GM19328 (cell line): ENCODE measurements around the gene PRSS57.

Experiments used
- ATAC-seq: cut with Tn5 transposase; IDR thresholded peaks from one replicate; pipeline ENCODE4 v1.9.1; 2021; ENCODE audit warnings: mild to moderate bottlenecking, moderate library complexity; ENCODE audit not compliant: unreplicated experiment

PRSS57 gene

GRCh38 chr19:653425-653824, 41.8 kb downstream of the PRSS57 start:
- no peak for ATAC-seq

DNA sequence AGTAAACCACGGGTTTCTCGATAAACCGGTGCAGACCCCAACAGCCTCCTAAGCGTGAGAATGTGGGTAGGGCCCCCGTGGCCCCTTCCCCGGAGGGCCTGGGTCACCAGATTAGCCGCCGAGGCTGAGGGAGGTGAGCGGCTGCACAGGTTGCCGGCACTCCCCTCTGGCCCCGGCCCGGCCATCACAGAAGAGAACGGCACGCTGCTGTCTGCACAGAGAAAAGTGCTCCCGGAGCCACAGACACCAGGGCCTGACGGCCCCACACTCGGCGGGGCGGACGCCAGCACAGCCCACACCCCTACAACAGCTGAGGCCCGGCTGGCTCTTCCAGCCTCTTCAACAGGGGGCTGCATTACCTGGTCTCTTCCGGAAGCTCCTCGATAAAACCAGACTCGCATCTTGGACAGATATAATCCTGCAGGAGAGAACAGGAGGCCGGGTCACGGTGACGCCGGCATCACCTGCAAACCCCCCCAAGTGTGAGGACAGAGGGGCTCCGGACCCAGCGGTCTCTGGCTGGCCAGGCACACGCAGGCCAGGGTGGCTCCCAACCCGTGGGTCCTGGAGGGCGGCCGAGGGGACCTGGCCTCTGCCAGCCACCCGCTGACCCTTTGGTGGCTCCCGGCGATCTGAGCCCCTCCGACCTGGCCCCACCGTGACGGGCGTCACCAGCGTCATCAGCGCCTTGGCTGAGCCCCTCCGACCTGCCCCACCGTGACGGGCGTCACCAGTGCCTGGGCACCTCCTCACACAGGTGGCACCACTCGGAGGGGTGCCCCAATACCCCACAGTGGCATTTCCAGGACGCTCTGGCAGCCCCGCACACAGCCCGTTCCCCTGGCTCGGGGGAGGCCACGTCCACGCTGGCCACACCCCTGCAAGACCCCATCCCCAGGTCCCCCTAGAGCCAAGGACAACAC, 42.5 kb downstream of the PRSS57 start:
- ATAC-seq = no peak

DNA sequence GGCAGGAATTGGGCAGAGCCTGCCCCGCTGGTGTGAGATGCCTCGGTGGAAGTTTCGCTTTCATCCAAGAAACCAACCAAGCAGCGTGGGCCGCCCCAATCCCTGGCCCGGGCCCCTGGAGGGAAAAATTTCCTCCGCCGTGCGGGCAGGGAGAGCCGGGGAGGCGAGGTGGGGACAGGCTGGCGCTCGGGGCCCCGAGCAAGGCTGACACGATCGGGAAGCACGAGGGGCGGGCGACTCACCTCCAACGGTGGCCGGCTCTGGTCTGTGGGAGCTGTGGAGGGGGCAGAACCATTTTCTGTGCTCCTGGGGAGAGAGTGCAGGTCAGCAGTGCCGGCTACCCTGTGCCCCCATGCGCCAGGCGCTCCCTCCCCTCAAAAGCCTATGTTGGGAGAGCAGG, 43.3 kb downstream of the PRSS57 start:
- no peak for ATAC-seq

GRCh38 chr19:651114-651818, 44.0 kb downstream of the PRSS57 start:
- ATAC-seq = no peak

DNA sequence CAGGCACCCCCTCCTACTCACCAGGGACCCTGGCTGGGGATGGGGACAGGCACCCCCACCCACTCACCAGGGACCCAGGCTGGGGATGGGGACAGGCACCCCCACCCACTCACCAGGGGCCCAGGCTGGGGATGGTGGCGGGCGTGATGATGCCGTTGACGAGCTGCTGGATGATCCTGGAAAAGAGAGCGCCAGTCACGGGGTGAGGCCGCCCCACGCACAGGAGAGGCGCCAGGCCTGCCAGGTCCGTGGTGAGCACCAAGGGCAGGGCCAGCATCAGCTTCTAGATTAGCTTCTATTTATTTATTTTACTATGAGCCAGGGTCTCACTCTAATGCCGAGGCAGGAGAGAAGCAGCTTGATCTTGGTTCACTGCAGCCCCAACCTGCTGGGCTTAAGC, 45.1 kb downstream of the PRSS57 start:
- ATAC-seq = no peak

DNA sequence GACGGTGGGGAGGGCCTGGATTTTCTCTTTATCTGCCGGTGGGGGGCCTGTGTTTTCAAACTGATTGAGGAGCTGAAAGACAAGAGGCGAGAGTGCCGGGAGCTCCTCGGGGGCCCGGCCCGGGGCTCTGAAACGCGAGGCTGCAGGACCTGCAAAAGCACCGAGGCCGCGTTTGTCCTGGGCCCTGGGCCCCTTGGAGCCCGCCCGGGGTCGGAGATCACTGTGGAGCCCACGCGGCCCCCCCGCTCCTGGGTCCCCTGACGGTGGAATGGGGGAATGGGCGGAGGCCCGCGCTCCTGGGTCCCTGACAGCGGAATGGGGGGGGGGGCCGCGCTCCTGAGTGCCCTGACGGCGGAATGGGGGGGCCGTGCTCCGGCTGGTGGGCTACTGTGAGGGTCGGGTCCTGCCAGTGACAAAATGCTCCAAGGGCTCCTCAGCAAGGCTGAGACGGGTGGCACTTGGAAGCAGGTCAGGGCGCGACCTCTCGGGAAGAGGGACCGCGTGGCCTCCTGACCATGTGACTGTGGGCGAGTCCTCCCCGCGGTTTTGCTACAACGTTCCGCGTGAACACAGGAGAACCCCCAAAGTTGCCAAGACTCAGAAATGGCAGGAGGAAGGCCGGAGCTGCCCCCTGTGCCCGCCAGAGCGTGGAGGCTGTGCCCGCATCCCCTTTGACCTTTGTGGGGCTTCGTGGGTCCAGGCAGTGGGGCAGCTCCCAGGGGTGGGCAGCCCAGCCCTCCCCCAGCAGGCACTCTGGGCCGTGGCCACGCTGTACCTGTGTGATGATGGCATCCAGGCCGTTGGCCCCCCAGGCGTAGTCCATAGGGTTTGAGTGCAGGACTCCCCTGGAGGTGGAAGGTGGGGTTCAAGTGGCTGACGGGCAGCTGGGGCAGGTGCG, 46.1 kb downstream of the PRSS57 start:
- ATAC-seq = no peak

DNA sequence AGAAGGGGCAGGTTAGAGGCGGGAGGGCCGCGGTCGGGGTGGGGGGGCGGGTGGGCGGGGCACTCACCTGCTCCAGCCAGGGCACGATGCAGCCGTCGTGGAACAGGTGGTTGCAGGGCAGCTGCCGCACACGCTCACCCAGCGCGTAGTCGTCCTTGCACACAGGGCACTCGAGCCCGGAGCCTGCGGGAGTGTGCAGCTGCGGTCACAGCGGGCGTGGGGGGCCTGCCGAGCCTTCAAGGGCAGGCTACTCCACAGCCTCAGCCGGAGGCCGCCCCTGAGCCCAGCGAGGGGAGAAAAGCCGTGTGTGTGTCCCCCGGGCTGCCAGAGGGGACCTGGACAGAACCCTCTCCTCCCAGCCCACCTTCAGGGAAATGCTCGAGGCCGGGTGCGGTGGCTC, 46.9 kb downstream of the PRSS57 start:
- ATAC-seq = no peak

DNA sequence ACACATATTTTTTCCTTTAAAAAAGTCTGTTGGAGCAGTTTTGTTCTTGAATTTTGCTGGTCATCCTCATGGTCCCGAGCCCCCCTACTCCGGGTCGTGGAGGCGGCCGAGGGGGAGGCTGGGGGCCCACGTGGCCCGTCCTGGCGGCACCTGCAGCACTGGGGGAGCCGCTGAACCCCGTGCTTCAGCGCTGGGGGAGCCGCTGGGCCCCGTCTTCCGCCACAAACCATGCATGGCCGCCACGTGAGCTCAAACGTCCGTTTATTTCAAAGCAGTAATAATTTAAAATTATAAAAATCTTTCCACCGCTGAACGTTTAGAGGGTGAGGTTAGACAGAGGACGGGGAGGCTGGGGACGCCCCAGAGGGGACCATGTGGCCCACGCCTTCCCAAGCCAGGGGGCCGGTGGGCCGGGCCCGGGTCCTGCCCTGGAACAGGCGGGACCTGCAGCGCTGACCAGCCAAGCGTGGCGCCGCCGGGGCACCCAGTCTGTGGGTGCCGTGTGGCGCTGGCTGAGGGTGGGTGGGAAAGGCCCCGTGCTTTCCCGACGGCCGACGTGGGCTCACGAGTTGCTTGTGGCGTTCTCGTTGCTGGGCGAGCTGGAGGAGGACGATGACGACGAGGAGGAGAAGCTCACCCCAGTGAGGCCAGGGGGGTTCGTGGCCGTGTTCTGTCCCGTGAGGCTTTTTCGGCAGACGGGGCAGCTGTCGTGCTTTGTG, 47.5 kb downstream of the PRSS57 start:
- ATAC-seq = no peak

GRCh38 chr19:646779-647565, 48.3 kb downstream of the PRSS57 start:
- ATAC-seq = no peak

DNA sequence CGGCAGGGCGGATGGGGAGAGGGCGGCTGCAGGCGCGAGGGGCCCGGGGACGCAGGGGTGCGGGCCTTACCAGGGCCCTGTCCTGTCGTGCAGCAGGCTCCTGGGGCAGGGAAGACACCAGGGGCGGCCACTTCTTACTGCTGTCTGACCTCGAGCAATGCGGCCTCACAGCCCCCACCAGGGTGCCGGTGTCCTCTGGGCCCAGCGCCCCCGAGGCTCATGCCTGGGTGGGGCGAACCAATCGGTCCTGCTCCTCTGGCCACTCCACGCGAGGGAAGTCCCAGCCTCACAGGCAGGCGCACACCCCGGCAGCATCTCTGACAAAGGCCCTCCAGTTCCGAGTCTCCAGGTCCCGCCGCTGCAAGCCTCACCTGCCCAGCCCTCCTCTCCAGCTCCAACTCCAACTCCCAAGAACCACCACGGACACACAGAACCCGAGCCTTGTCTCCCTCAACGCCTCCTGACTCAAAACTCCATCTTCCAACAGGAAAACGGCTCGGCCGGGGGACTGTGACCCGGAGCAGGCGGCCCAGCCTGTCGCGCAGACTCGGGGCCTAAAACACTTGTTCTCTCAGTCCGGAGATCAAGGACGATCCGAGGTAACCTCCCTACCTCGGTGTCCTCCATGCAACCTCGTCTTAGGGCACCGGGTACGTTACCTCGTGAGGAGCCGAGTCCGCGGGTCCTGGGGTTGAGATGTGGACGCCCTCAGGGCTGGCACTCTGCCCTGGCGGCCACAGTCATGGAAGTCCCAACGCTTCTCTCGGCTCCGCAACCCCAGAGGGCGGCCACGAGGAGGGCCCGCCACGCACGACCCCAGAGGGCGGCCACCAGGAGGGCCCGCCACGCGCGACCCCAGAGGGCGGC, 49.1 kb downstream of the PRSS57 start:
- no peak for ATAC-seq

GRCh38 chr19:644789-645188, 50.5 kb downstream of the PRSS57 start:
- no peak for ATAC-seq

- no peak for ATAC-seq
Observed at GRCh38 chr19:644363-644762, 50.9 kb downstream of the PRSS57 start.

- no peak for ATAC-seq
Observed at GRCh38 chr19:643736-644135, 51.5 kb downstream of the PRSS57 start.

GRCh38 chr19:642767-643727, 52.2 kb downstream of the PRSS57 start:
- ATAC-seq = no peak

GRCh38 chr19:641702-642101, 53.5 kb downstream of the PRSS57 start:
- ATAC-seq = no peak

DNA sequence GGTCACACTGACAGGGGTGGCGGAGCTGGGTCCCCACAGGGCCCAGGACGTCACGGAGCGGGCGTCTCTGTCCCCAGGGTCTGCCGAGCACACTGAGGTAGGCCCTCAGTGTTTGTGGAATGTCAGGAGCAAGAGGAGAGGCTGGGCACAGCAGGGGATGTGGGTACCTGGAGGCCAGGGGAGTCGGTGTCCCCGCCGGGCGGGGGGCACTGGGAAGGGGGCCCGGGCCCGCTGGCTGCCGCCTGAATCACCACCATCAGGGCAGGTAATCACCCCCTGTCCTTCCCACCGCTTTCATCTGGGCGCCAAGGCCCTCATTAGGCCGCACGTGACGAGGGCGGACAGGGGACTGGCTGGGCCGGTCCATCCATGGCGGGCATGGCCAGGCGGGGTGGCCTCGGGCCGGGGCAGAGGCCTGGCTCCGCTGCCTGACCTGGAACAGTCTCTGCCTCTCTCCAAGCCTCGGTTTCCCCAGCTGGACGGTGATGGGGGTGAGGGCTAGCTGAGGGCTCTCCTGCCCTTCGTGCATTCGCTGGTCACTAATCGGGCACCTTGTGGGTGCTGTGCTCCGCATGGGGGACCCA, 54.6 kb downstream of the PRSS57 start:
- no peak for ATAC-seq

DNA sequence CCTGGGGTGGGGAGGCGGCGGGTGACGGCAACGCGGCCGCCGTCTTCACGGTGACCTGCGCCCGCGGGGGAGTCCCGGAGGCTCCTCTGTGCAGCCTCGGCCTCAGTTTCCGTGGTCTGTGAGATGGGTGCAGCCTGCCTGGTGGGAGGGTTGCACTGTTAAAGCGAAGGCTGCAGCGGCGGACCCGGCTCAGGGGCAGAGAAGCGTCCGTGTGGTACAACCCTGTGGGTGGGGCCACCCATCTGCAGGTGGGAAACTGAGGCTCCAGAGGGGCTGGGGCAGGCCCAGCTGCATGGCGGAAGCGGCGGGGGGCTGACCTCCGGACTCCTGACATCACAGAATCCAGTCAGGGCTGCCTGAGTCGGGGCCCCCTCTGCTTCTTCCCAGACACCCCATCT, 55.1 kb downstream of the PRSS57 start:
- ATAC-seq = no peak
